ENCODE data around the gene CDK17. TPM values are rescaled to one million over a fixed set of nuclear protein-coding genes. Genes with fewer than 3 reads are reported as not detected.
"Not testable (repeated sequence)": the region's sequence is repeated elsewhere in the genome, so short reads cannot be mapped to it uniquely, and the experiment has no call there.

The CDK17 gene
- total RNA-seq, 1 donor from 2014 or later: 112 TPM

- Mint-ChIP-seq H3K4me1 (ENCODE audit: unreplicated experiment) (peaks cover 2% of the 10 kb centered on the region), H3K36me3 (ENCODE audit: low read depth, unreplicated experiment) (no peaks in the 10 kb centered on the region), H3K27me3 (ENCODE audit: unreplicated experiment) (no peaks in the 10 kb centered on the region), H3K27ac (ENCODE audit: unreplicated experiment) (no peak overlapping the region), H3K9me3 (ENCODE audit: unreplicated experiment) (no peaks in the 10 kb centered on the region), H3K4me3 (ENCODE audit: unreplicated experiment) (no peak overlapping the region)
- DNase-seq (ENCODE audit: low spot score): no peak
- TF ChIP-seq CTCF (IDR thresholded peaks at IDR 0.05; ENCODE audit: unreplicated experiment): no peak
Observed at GRCh38 chr12:96420277-96420835, 20.1 kb upstream of the CDK17 start.

- no peak overlapping the region for H3K27ac Mint-ChIP-seq (ENCODE audit: unreplicated experiment)
- DNase-seq (ENCODE audit: low spot score): no peak
- H3K4me3 Mint-ChIP-seq (ENCODE audit: unreplicated experiment): no peak overlapping the region
- TF ChIP-seq CTCF (IDR thresholded peaks at IDR 0.05; ENCODE audit: unreplicated experiment): no peak
- H3K4me1 Mint-ChIP-seq (ENCODE audit: unreplicated experiment): peaks cover 2% of the 10 kb centered on the region
- H3K9me3 Mint-ChIP-seq (ENCODE audit: unreplicated experiment): no peaks in the 10 kb centered on the region
- no peaks in the 10 kb centered on the region for H3K36me3 Mint-ChIP-seq (ENCODE audit: low read depth, unreplicated experiment)
- no peaks in the 10 kb centered on the region for H3K27me3 Mint-ChIP-seq (ENCODE audit: unreplicated experiment)
Observed at GRCh38 chr12:96419576-96420276, 19.5 kb upstream of the CDK17 start.

- not testable (repeated sequence) for H3K4me3 Mint-ChIP-seq (ENCODE audit: unreplicated experiment); H3K27me3 Mint-ChIP-seq (ENCODE audit: unreplicated experiment); H3K36me3 Mint-ChIP-seq (ENCODE audit: low read depth, unreplicated experiment); H3K9me3 Mint-ChIP-seq (ENCODE audit: unreplicated experiment); H3K27ac Mint-ChIP-seq (ENCODE audit: unreplicated experiment); DNase-seq (ENCODE audit: low spot score); H3K4me1 Mint-ChIP-seq (ENCODE audit: unreplicated experiment)
Observed at GRCh38 chr12:96417688-96418087, 17.4 kb upstream of the CDK17 start.

GRCh38 chr12:96416033-96416799 lies 16.0 kb upstream of the CDK17 start:
- Mint-ChIP-seq H3K27me3 (ENCODE audit: unreplicated experiment) (no peaks in the 10 kb centered on the region), H3K9me3 (ENCODE audit: unreplicated experiment) (no peaks in the 10 kb centered on the region), H3K4me3 (ENCODE audit: unreplicated experiment) (no peak overlapping the region), H3K36me3 (ENCODE audit: low read depth, unreplicated experiment) (no peaks in the 10 kb centered on the region), H3K27ac (ENCODE audit: unreplicated experiment) (no peak overlapping the region), H3K4me1 (ENCODE audit: unreplicated experiment) (peaks cover 2% of the 10 kb centered on the region)
- no peak for TF ChIP-seq CTCF (IDR thresholded peaks at IDR 0.05; ENCODE audit: unreplicated experiment)
- DNase-seq (ENCODE audit: low spot score): no peak

- no peak for DNase-seq (ENCODE audit: low spot score)
- no peak for TF ChIP-seq CTCF (IDR thresholded peaks at IDR 0.05; ENCODE audit: unreplicated experiment)
- no peak overlapping the region for H3K4me3 Mint-ChIP-seq (ENCODE audit: unreplicated experiment)
- no peak overlapping the region for H3K27ac Mint-ChIP-seq (ENCODE audit: unreplicated experiment)
- peaks cover 6% of the 10 kb centered on the region for H3K4me1 Mint-ChIP-seq (ENCODE audit: unreplicated experiment)
- no peaks in the 10 kb centered on the region for H3K9me3 Mint-ChIP-seq (ENCODE audit: unreplicated experiment)
- no peaks in the 10 kb centered on the region for H3K27me3 Mint-ChIP-seq (ENCODE audit: unreplicated experiment)
- no peaks in the 10 kb centered on the region for H3K36me3 Mint-ChIP-seq (ENCODE audit: low read depth, unreplicated experiment)
Observed at GRCh38 chr12:96414637-96415036, 14.4 kb upstream of the CDK17 start.
